Measurements from ENCODE around the gene AKAP12.

The AKAP12 gene

GRCh38 chr6:151284012-151284411 lies 44.2 kb downstream of the AKAP12 start:
- no peak for DNase-seq

DNA sequence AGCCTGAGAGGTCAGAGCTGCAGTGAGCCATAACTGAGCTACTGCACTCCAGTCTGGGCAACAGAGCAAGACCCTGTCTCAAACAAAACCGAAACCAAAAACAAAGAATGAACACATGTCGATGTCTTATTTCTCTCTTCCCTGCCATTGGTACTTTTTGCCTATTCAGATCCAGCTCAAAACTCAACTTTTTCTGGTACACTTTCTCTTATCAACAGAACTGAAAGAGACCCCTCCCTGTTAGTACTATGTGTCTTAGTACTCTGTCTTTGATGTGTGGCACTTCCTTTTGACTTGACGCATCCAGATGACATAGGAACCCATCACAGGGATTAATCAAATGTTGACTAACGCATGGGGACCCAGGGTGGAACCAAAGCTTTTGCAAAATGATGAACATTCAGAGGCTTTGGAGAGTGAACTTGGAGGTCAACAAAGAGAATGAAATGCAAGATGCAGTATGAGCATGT lies 44.8 kb downstream of the AKAP12 start:
- no peak for DNase-seq

DNA sequence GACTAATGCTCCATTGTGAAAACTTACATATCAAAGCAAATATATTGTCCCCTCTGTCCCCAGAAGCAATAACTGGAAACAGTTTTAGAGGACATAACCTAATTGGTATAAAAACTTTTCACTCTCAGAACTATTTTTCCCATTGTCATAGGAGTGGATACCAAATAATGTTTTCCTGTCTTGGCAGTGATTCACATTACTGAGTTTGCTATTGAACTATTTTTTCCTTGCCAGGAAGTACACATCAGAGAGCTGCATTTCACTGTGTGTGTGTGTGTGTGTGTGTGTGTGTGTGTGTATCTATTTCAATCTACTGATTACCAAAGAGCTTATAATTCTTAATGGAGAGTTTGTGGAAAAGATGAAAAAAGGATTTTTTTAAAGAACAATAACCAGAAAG lies 45.4 kb downstream of the AKAP12 start:
- no peak for DNase-seq

- DNase-seq = no peak
These were observed 46.4 kb downstream of the AKAP12 start for GRCh38 chr6:151286214-151286613.

GRCh38 chr6:151288712-151289398 lies 49.1 kb downstream of the AKAP12 start:
- DNase-seq = peak; percentile 2

DNA sequence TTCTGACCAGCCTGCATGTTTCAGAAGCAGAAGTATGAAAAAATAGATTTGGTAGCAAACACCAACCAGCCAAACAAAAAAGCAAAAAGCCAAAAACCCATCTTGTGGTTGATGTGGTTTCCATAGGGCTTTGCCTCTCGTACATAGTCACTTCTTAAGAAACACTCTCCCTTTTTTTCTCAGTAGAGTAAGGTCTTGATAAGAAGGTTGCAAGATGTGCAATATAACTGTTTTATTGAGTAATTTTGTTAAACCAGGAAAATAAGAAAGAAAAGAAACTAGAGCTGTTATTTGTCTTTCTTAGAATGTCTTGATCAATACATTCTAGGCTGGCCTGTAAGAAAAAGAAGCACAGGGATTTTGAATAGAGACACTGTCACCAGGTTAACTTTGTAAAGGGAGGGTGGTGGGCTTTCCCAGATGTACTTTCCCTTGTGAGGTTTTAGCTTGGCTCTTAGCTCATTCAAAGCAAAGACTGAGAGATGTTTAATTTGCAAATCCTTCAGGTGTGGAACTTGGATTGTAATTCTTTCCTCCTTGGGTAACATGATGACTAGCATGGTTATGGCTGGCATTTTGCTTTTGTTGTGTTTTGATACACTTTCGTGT lies 49.7 kb downstream of the AKAP12 start:
- DNase-seq = no peak

- DNase-seq = no peak
These were observed 51.3 kb downstream of the AKAP12 start for GRCh38 chr6:151290877-151291721.

DNA sequence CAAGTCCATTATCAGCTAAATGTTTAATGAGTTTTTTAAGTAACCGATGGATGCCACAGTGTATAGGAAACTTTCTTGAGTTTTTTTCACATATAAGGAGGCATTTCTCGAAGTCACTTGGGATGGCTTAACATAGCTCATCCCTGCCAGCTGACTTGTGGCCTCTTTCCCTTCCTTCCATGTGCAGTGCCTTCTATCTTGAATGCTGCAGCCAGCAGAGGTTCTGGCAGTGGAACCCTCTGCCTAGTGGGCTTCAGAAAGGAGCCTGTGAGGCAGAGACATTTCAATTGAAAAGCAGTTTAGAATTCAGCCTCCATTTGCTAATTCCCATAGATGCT lies 51.9 kb downstream of the AKAP12 start:
- no peak for DNase-seq

GRCh38 chr6:151292974-151293687 lies 53.4 kb downstream of the AKAP12 start:
- DNase-seq = no peak

- DNase-seq = no peak
These were observed 53.9 kb downstream of the AKAP12 start for GRCh38 chr6:151293688-151294016.

DNA sequence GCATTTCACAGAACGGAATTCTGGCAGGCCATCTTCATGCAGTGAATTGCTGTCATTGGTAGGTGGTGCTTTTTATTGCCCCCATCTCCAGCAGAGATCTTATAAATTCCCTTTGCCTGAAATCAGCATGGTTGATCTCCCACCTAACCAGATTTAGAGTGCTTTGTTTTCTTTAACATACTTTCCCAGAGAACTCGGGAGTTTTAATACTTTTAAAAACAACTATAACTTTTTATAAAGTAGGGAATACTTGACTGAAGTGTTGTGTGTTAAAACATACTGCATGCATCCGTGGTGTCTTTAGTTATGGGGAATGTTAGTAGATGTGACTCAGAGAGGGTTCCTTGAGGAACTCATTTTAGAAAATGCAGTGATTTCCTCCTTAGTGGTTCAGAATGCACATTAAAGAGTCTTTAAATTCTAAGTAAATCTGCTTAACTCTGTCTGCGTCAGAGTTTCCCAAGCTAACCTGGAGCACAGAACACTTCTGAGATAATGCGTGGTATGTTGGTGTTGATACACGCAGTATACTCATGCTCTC lies 54.9 kb downstream of the AKAP12 start:
- DNase-seq = no peak

DNA sequence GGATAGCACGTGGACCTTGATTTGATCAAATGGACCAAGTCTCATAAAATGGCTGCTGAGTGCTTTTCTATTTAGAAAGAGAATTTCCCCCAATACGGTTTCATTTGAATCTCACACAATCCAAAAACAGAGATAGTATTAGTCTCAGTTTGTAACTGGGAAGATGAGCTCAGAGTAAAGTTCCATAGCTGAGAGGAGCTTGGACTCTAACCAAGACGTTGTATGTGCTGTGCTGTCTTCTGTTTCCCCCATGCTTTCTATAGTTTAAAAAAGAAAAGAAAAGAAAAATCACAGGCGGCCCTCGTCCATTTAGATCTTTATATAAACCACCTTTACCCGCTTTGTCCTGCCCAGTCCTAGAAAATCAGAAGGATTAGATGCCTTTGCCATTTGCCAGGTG lies 58.1 kb downstream of the AKAP12 start:
- DNase-seq = no peak

- no peak for DNase-seq
These were observed 59.2 kb downstream of the AKAP12 start for GRCh38 chr6:151299011-151299410.

GRCh38 chr6:151300267-151300991 lies 60.7 kb downstream of the AKAP12 start:
- no peak for DNase-seq

DNA sequence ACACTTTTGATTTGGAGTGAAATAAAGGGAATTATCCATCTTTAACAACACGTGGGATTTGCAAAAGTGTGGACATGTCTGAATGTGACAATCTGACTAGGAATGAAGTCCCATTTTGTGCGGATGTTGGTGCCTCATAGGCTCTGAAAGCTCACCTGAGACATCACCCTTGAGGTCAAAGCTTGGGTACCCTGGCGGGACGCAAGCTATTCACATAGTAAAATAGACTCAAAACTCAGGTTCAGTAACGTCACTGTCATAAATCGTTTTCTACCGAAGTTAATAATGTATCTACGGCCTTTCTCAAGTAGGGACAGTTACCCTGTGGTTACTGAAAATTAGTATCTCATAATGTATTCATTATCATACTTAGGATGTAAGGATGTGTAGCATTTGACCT lies 61.8 kb downstream of the AKAP12 start:
- DNase-seq = no peak

- no peak for DNase-seq
These were observed 63.5 kb downstream of the AKAP12 start for GRCh38 chr6:151303231-151303630.

DNA sequence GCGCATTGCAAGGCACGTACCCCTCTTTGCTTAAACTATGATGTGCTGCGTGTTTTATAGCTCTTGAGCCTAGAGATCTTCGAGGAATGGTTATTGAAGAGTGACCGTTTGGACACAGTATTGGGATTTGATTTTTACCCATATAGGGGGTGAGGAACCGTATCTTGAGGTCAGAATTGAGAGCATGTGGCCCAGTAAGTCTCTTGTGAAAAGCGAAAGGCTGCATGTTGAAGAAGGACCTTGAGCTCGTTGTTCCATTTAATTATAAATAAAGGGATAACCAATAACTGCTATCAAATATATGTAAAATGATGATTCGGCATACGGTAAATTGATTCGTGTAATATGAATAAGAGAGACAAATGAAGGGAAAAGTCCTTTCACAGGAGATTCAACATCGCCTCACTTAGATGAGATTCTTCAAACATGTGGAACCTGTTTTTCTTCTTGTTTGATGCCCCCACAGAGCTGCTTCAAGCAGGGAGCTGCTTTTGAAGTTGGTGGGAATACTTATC lies 66.6 kb downstream of the AKAP12 start:
- no peak for DNase-seq

DNA sequence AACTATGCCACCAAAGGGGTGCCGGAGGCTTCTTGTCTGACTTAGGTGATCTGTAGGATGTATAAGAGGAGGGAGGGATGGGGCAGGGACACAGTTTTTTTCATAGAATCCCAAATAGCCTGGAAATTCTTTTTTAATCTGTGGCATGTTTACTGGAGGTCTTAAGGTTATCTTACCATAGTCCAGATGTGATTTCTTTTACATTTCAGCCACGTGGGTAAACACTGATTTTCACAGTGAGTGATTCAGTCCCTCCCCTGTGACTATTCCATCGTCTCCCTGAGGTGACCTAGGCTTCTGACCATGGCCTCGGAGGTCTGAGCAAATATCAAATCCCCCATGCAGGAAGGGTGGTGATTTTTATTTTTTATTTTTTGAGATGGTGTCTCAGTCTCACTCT lies 67.7 kb downstream of the AKAP12 start:
- DNase-seq = no peak

DNA sequence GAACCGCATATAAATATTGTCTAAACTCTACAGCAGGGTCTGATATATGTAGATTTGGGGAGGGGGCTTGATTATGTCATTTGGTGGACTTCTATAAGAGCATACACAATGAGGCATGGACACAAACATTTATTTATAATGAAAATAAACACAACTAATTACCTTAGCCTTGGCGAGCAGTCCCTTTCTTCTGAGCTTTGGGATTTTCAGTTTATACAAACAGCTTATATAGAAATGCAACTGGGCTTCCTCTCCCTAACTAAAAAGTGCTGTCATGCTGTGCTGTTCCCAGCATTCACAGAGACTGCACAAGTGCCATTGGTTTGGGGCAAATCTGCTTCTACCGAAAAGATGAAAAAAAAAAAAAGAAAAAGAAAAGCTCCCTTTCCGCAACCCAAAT lies 69.9 kb downstream of the AKAP12 start:
- DNase-seq = no peak

- DNase-seq = no peak
These were observed 70.5 kb downstream of the AKAP12 start for GRCh38 chr6:151310279-151310678.

DNA sequence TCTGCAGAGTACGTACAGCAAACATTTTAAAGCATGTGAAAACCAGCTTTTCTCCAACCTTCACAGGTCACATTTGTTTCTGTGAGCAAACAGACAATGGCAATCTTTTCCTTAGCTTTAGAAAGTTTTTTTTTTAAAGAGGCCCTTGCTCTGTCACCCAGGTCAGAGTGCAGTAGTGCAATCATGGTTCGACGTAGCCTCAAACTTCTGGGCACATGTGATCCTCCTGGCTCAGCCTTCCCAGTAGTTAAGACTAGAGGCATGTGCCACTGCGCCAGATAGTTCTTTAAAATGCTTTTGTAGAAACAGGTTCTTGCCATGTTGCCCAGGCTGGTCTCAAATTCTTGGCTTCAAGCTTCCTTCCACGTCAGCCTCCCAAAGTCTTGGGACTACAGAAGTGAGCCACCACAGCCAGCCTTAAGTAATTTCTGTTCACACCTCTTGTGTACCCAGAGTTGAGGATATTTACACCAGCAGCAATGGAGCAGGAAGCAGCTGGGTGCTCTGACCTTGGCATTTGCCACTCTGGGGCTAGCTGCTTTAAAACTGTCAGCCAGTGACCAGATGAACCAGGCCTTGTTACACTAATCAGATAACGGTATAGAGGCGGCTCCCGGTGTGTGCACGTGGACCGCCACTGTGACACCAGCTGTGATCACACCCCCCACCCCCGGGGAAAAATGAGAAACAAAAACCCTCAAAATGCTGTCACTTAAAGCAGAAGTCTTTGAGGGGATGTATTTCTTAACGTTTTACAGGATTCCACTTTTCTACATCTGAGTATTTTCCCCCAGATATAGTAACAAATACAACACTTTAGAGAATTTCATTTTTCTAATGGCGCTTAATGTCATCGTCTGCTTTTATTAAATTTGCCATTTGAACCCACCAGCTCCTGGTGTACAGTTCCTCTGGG lies 71.3 kb downstream of the AKAP12 start:
- DNase-seq = no peak
